GM12873 (cell line): ENCODE data around the gene TAGLN2.

Experiments
- TF ChIP-seq, protein P1 (sequence below): IDR thresholded peaks from 2 replicates; pipeline ENCODE4 v1.5.1; 2012; ENCODE audit warnings: low read depth, mild to moderate bottlenecking, moderate library complexity, low read length, control low read depth; ENCODE audit not compliant: insufficient read depth; ENCODE audit errors: missing control alignments

Gene TAGLN2

DNA sequence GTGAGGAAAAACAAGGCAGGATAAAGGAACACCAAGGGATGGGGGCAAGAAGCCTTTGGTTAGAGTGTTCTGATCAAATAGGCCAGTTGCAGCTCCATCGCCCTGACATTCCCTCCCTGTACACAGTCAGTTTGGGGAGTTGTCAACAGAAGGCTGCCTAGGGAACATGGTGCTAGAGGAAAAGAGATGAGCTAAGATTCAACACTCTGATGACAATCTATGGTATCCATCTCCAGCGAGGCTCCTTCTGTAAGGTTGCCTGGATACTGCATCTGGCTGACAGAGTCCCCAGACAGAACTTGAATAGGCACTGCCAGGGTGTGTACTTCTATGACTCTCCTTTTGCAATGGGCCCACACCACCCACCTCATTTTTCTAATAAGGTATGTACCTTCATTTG is 40.0 kb upstream of the TAGLN2 start:
- TF ChIP-seq, protein P1, sequence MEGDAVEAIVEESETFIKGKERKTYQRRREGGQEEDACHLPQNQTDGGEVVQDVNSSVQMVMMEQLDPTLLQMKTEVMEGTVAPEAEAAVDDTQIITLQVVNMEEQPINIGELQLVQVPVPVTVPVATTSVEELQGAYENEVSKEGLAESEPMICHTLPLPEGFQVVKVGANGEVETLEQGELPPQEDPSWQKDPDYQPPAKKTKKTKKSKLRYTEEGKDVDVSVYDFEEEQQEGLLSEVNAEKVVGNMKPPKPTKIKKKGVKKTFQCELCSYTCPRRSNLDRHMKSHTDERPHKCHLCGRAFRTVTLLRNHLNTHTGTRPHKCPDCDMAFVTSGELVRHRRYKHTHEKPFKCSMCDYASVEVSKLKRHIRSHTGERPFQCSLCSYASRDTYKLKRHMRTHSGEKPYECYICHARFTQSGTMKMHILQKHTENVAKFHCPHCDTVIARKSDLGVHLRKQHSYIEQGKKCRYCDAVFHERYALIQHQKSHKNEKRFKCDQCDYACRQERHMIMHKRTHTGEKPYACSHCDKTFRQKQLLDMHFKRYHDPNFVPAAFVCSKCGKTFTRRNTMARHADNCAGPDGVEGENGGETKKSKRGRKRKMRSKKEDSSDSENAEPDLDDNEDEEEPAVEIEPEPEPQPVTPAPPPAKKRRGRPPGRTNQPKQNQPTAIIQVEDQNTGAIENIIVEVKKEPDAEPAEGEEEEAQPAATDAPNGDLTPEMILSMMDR: no peak

DNA sequence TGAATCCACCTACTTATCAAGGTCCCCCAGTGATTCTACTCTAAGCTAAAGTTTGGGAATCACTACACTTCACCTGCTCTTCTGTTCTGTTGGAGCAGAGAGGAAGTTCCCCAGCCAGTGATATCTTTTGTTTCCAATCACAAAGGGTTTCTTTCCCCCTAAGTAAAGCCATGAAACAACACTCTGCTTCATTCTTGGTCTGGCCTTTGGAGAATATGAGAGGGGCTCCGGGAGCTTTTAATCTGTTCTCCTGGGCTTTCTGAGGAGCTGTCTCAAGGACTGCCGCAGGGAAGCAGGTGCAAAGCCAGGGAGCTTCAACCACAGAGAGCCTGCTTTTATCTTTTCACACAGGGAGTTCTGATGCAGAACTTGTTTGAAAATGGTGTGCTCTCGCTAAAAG is 38.8 kb upstream of the TAGLN2 start:
- TF ChIP-seq, protein P1: no peak

GRCh38 chr1:159962176-159962575 is 36.9 kb upstream of the TAGLN2 start:
- TF ChIP-seq, protein P1: no peak

DNA sequence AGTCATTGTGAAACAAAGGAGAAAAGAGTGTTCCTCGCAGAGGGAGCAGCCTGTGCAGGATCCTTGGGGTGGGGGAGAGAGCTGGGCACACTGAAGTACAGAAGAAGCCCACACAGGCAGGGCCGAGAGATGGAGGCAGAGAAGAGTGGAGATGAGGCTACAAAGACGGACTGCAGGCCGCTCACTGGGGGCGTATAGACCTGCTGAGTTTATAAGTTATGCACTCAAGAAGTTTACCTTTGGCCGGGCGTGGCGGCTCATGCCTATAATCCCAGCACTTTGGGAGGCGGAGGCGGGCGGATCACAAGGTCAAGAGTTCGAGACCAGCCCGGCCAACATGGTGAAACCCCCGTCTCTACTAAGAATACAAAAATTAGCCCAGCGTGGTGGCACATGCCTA is 36.3 kb upstream of the TAGLN2 start:
- TF ChIP-seq, protein P1: no peak

- TF ChIP-seq, protein P1: no peak
These were observed 35.5 kb upstream of the TAGLN2 start for GRCh38 chr1:159960721-159961381.

- TF ChIP-seq, protein P1: no peak
These were observed 34.1 kb upstream of the TAGLN2 start for GRCh38 chr1:159959451-159959850.

GRCh38 chr1:159958719-159959380 is 33.5 kb upstream of the TAGLN2 start:
- TF ChIP-seq, protein P1: no peak
